Measurements from ENCODE around the gene JAZF1. TPM values are rescaled to one million over a fixed set of nuclear protein-coding genes. Genes with fewer than 3 reads are reported as not detected.

The JAZF1 gene
- polyA plus RNA-seq, 1 experiment = 11.6 TPM

- CTCF ChIA-PET = interaction anchor here (0.7 kb wide), 1 partner anchor 1687 kb away, joined by 3 read pairs; no protein-coding TSS in a partner anchor
- Histone ChIP-seq H3K4me3 (ENCODE audit: low read depth, low read length) (peak overlapping the region; percentile 4; the same call in 1 of the 2 replicates), H3K36me3 (ENCODE audit: control insufficient read depth, insufficient read depth, low read length) (no peaks in the 10 kb centered on the region), H3K27me3 (ENCODE audit: control insufficient read depth, insufficient read depth, low read length) (no peaks in the 10 kb centered on the region)
- no peak for TF ChIP-seq CTCF (IDR thresholded peaks at IDR 0.05; ENCODE audit: insufficient read depth, low read depth, low read length)
- DNase-seq (ENCODE audit: low read depth) = no peak
- POLR2A ChIA-PET = no interaction called here
These were observed 279.4 kb downstream of the JAZF1 start for GRCh38 chr7:27901028-27901760.

- DNase-seq (ENCODE audit: low read depth) = no peak
- Histone ChIP-seq H3K4me3 (ENCODE audit: low read depth, low read length) (no peak overlapping the region), H3K27me3 (ENCODE audit: control insufficient read depth, insufficient read depth, low read length) (no peaks in the 10 kb centered on the region), H3K36me3 (ENCODE audit: control insufficient read depth, insufficient read depth, low read length) (peaks cover 1% of the 10 kb centered on the region; the same call in 1 of the 2 replicates)
- TF ChIP-seq CTCF (IDR thresholded peaks at IDR 0.05; ENCODE audit: insufficient read depth, low read depth, low read length) = no peak
- CTCF ChIA-PET = interaction anchor here (0.7 kb wide), 1 partner anchor 61 kb away, joined by 4 read pairs; no protein-coding TSS in a partner anchor
- POLR2A ChIA-PET = no interaction called here
These were observed 280.6 kb downstream of the JAZF1 start for GRCh38 chr7:27900006-27900405.

- Histone ChIP-seq H3K36me3 (ENCODE audit: control insufficient read depth, insufficient read depth, low read length) (peaks cover 2% of the 10 kb centered on the region; the same call in 1 of the 2 replicates), H3K4me3 (ENCODE audit: low read depth, low read length) (no peak overlapping the region), H3K27me3 (ENCODE audit: control insufficient read depth, insufficient read depth, low read length) (no peaks in the 10 kb centered on the region)
- ChIA-PET CTCF (no interaction called here), POLR2A (no interaction called here)
- no peak for DNase-seq (ENCODE audit: low read depth)
- no peak for TF ChIP-seq CTCF (IDR thresholded peaks at IDR 0.05; ENCODE audit: insufficient read depth, low read depth, low read length)
These were observed 281.0 kb downstream of the JAZF1 start for GRCh38 chr7:27899601-27900000.

- Histone ChIP-seq H3K4me3 (ENCODE audit: low read depth, low read length) (no peak overlapping the region), H3K27me3 (ENCODE audit: control insufficient read depth, insufficient read depth, low read length) (no peaks in the 10 kb centered on the region), H3K36me3 (ENCODE audit: control insufficient read depth, insufficient read depth, low read length) (peaks cover 3% of the 10 kb centered on the region)
- TF ChIP-seq CTCF (IDR thresholded peaks at IDR 0.05; ENCODE audit: insufficient read depth, low read depth, low read length) = no peak
- CTCF ChIA-PET = interaction anchor here (0.6 to 1.0 kb wide), 3 partner anchors 9 to 409 kb away, joined by 3 to 4 read pairs (median 4); no protein-coding TSS in a partner anchor
- POLR2A ChIA-PET = no interaction called here
- DNase-seq (ENCODE audit: low read depth) = no peak
These were observed 283.2 kb downstream of the JAZF1 start for GRCh38 chr7:27897441-27897847.

- TF ChIP-seq CTCF (IDR thresholded peaks at IDR 0.05; ENCODE audit: insufficient read depth, low read depth, low read length) = no peak
- CTCF ChIA-PET = interaction anchor here (0.6 to 1.0 kb wide), 3 partner anchors 8 to 409 kb away, joined by 3 to 4 read pairs (median 4); no protein-coding TSS in a partner anchor
- Histone ChIP-seq H3K27me3 (ENCODE audit: control insufficient read depth, insufficient read depth, low read length) (no peaks in the 10 kb centered on the region), H3K4me3 (ENCODE audit: low read depth, low read length) (no peak overlapping the region), H3K36me3 (ENCODE audit: control insufficient read depth, insufficient read depth, low read length) (peaks cover 3% of the 10 kb centered on the region)
- POLR2A ChIA-PET = no interaction called here
- no peak for DNase-seq (ENCODE audit: low read depth)
These were observed 283.6 kb downstream of the JAZF1 start for GRCh38 chr7:27897001-27897400.

Measured in BJ (cell line).